SH-SY5Y (cell line): ENCODE data around the gene SPATA2L.

ENCODE experiments used
- GATA2 ChIP-seq: IDR thresholded peaks from 2 replicates; pipeline ENCODE4 v1.6.1; 2011; ENCODE audit warnings: mild to moderate bottlenecking, low read depth, low read length
- GATA3 ChIP-seq: IDR thresholded peaks from 2 replicates; pipeline ENCODE4 v1.6.1; 2011; ENCODE audit warnings: low read depth, mild to moderate bottlenecking, low read length, moderate library complexity

SPATA2L gene

DNA sequence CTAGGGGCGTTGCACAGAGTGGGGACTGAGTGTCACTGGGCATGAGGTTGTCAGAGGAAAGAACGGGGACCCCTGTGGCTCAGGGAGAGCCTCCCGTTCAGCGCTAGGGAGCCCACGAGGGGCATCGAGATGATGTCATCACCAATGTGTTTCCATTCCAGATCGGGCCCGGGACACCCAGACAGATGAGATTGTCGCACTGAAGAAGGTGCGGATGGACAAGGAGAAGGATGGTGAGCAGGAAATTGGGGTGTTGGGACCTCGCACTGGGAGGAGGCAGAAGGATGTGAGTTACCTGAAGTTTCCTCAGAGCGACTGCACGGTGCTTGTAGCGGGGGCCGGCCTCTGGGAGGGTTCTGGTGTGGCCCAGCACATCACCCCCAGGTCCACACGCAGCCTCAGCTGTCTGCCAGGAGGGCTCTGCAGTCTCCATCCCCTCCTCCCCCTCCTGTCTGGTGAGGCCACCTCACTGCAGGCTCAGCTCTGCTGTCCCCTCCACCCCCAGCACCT is 11.1 kb downstream of the SPATA2L start:
- TF ChIP-seq GATA2 (no peak), GATA3 (no peak)

DNA sequence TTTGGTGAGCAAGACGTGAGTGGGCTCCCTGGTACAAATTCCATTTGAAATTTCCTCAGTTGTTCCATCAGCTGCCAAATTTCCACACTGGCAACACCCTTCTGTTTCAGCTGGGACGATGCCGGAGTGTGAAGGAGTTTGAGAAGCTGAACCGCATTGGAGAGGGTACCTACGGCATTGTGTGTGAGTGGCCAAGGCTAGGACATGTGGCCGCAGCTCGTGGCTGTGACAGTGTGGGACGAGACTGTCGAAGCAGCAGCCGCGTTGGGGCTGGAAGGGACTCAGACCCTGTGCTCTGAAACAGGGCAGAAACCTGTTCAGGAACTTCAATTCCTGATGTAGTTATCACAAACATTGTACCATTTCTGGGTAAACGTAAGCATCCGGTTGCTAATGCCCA is 12.4 kb downstream of the SPATA2L start:
- no peak for TF ChIP-seq GATA3
- no peak for TF ChIP-seq GATA2

DNA sequence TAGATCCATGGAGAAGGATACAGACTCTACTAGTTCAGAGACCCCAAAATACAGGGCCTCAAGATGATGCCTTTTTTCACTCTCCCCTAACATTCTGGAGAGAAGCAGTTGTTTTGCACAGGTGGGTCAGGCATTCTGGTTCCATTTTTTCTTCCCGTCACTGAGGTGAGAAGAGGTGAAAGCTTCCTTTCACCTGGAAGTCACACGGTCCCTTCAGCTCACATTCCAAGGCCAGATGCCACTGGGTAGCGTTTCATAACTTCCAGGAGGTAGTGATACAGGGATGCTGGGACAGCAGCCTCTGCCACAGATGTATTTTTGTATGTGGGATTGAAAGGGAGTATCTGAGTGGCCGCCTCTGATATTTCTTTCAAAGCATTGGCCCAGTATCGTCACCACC is 13.1 kb downstream of the SPATA2L start:
- TF ChIP-seq GATA3: no peak
- TF ChIP-seq GATA2: no peak

DNA sequence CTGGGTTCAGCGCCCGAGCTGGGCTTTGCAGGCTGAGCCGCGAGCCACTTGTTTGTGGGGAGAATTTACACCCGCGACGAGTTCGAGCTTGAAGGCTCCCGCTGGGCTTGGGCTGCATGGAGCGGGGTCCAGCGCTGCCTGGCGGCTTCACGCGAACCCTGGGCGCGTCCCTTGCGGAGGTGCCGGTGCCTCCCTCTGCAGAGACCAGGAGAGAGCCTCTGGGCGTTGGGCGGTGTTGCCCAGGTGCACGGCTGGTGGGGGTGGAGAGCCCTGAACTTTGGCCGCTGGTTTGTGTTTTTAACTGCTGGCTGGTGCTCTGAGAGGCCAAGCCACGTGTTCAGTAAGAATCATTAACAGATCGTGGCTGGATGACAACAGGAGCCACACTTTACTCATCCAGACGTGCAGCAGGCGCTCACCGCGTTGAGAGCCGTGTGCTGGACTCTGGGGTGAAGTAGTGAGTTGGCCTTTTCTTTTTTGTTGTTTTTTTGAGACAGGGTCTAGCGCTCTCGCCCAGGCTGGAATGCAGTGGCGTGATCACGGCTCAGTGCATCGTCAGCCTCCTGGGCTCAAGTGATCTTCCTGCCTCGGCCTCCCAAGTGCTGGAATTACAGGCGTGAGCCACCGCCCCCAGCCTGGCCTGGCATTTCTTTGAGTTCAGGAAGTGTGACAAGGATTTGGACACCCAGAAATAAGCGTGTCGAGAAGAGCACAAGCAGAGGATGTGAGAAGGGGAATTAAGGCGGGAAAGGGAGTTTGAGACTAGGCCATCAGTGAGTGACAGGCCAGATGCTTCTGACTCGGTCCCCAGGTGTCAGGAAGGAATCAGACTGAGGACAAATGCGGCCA is 14.2 kb downstream of the SPATA2L start:
- no peak for TF ChIP-seq GATA2
- TF ChIP-seq GATA3: no peak

DNA sequence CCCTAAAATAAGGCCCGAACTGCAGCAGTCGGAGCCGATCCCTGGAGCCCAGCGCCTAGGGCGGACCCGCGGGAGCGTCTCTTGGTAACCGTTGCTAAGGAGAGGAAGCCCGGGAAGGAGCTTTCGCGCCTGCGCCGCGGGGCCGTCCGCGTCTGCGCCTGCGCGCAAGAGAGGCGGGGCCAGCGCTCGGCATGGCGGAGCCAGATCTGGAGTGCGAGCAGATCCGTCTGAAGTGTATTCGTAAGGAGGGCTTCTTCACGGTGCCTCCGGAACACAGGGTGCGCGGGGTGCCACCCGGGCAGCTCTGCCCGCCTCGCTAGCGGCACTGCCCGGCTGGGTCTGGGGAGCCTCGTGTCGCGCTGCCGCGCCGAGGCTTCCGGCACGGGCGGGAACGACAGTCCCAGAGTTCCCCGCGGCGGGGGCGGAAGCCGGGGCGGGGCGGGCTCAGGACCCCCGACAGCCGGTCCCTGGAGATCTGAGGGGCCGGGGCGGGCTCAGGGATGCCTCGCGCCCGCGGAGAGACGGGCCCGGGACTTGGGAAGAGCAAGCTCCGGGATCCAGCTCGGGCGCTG is 14.9 kb downstream of the SPATA2L start, which contains the start of gene CDK10:
Gene CDK10, plus strand, starts transcription at position 170 of the 572 bp plus-strand sequence. Its CDS starts 22 bp downstream, at position 192.
- TF ChIP-seq GATA2 (no peak; the same call in 1 of the 2 replicates), GATA3 (no peak)

DNA sequence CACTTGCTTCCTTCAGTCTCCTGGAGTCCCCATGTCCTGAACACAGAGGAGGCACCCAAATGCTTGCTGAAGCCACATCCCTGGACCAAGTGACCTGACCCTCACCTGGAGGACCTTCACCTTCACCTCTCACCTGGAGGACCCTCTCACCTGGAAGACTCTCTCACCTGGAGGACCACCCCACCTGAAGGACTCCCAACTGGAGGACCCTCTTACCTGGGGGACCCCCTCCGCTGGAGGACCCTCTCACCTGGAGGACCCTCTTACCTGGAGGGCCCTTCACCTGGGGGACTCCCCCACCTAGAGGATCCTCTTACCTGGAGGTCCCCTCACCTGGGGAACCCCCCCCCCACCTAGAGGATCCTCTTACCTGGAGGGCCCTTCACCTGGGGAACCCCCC is 15.6 kb downstream of the SPATA2L start:
- no peak for TF ChIP-seq GATA3
- TF ChIP-seq GATA2: no peak

DNA sequence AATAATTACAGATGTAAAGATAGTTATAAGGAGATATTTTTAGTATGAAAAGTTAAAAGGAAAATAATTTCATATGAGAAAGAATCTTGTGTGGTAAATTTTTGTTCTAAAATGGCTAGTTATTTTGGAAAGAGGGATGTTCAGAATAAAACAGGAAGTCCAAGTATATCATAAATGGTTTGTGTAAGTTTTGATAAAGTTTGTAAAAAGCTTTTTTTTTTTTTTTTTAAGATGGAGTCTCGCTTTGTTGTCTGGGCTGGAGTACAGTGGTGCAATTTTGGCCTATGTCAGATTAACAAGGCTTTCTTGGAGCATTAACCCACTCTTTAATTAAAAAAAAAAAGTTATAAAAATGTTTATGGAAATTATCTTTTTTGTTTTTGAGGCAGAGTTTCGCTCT is 23.2 kb downstream of the SPATA2L start:
- TF ChIP-seq GATA2 (no peak), GATA3 (no peak)

DNA sequence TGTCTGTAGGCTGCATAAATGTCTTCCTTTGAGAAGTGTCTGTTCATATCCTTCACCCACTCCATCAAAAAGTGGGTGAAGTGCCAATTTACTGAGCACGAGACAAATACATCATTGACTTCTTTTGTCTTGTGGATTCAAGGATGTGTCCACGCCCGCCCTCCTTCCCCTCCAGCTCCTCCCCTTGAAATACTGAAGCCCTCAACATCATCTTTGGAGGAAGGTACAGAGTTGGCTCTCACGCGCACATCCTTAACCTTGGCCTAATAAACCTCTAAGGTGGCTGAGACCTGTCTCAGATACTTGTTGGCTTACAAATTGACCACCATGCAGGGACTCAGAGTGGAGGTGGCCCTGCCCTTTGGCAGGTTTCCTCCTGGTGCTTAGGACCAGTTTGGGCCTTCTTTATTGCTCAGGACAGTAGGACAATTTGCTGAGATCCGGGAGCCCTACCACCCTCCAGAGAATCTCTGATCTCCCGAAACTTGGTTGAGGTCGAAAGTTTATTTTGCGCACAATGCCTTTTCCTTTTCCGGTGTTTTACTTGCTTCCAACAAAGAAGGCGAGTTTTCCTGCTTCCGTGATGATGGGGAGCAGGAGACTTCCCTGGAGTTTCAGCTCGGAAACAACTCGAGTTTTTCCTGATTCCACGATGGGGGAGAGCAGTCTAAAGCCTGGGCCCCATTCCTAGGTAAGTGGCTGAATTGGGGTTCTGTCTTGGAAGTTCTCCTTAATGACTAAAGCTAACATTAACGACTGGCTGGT is 29.1 kb downstream of the SPATA2L start:
- TF ChIP-seq GATA3: no peak
- no peak for TF ChIP-seq GATA2

DNA sequence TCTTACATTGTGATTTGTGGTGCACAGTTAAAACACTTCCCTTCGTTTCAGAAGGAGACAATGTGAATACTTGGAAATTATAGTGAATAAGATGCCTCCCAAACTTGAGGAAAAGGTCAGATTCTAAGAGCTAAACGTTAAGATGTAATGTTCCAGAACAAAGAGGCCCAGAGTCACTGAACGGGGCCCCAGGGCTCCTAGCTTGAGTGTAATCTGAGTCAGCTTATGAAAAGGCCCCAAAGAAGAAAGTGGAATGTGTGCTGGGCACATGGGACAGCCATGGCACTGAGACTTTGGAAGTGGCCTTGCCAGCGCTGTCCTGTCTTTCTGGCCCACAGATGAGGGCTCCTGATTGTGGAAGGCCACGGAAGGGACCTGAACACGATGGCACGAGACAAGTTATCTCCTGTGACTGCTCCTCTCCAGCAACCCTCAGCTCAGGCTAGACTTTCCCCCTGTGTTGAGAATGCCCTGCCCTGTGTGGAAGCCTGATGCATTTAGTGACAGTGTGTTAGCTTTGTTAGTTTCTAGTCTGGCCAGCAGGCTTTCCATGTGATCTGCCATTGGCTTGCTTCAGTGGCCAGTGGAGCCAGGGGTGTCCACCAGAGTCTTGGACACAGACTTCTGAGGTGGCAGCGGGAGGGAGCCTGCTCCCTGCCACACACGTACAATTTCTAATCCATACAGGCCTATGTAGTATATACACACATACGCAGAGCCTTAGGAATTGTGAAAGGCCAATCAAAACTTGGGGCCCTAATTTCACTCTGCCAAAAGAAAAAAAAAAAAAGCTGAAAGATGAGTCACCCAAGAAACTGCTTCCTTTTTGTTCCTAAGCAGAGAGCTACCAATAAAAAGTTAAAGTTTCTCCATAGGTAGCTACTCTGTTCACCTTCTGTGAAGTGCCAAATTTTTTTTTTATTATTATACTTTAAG is 30.7 kb downstream of the SPATA2L start:
- no peak for TF ChIP-seq GATA3
- no peak for TF ChIP-seq GATA2

DNA sequence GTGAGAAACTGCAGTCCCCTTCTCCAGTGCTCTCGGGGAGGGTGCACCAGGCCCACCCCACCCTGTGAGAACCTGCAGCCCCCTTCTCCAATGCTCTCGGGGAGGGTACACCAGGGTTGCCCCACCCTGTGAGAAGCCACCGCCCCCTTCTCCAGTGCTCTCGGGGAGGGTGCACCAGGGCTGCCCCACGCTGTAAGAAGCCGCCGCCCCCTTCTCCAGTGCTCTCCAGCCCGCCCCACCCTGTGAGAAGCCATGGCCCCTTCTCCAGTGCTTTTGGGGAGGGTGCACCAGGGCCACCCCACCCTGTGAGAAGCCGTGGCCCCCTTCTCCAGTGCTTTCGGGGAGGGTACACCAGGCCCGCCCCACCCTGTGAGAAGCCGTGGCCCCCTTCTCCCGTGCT is 31.8 kb downstream of the SPATA2L start:
- TF ChIP-seq GATA3 (no peak), GATA2 (no peak)

DNA sequence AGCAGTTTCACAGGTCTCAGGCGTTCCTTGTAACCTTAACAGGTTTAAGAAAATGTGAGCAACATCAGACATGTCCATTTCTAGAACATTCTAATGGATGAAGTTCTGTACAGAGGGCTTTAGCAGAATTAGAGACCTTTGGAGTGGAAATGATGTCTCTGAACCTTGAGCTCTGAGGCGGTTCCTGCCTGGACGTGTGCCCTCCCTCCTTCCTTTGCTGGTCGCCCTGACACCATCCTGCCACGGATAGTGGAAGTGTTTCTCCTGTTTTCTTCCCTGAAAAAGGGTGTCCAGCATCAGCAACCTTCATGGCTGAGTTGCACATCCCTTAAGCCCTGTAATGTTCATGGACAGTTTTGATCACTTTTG is 32.7 kb downstream of the SPATA2L start:
- TF ChIP-seq GATA2 (no peak), GATA3 (no peak)

DNA sequence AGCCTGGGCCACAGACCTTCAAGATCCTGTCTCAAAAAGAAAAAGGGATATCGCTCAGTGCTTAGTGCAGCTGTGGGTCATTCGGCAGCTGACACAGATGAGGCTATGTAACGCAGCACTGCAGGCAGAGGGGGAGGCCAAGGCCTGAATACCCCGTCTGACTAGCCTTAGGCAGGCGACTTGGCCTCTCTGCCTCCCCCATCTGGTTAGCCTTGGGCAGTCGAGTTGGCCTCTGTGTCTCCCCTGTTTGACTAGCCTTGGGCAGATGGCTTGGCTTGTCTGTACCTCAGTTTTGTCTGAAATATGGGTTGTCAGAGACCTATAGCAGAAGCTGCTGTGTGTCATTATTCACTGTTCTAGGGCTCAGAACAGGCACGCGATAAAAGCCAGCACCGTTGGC is 33.9 kb downstream of the SPATA2L start:
- TF ChIP-seq GATA2: no peak
- no peak for TF ChIP-seq GATA3

DNA sequence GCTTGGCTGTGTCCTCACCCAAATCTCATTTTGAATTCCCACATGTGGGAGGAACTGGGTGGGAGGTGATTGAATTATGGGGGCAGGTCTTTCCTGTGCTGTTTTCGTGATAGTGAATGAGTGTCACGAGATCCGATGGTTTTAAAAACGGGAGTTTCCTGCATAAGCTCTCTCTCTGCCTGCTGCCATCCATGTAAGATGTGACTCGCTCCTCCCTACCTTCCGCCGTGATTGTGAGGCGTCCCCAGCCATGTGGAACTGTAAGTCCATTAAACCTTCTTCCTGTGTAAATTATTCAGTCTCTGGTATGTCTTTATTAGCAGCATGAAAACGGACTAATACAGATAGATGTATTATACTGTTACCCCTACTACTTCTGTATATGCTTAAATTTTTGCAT is 40.3 kb downstream of the SPATA2L start:
- no peak for TF ChIP-seq GATA2
- no peak for TF ChIP-seq GATA3
